SHP77 treated with DMSO at 0.1 percent for 48 hours (cell line): ENCODE data around the gene PARP11.

Experiments used
- DNase-seq: peaks from one replicate; lab custom pipeline; 2025; lab: John Stamatoyannopoulos, UW

The PARP11 gene

GRCh38 chr12:3821441-3821840 is 51.8 kb downstream of the PARP11 start:
- no peak for DNase-seq

GRCh38 chr12:3820122-3820521 is 53.1 kb downstream of the PARP11 start:
- no peak for DNase-seq

GRCh38 chr12:3816266-3816665 is 56.9 kb downstream of the PARP11 start:
- no peak for DNase-seq

- DNase-seq = no peak
Observed at GRCh38 chr12:3815094-3815766, 58.0 kb downstream of the PARP11 start.

- DNase-seq = no peak
Observed at GRCh38 chr12:3810540-3810939, 62.7 kb downstream of the PARP11 start.

- DNase-seq = no peak
Observed at GRCh38 chr12:3810016-3810370, 63.2 kb downstream of the PARP11 start.

GRCh38 chr12:3809357-3810015 is 63.7 kb downstream of the PARP11 start:
- no peak for DNase-seq

GRCh38 chr12:3805077-3805476 is 68.1 kb downstream of the PARP11 start:
- no peak for DNase-seq

GRCh38 chr12:3803865-3804472 is 69.2 kb downstream of the PARP11 start:
- peak; percentile 4 for DNase-seq

- no peak for DNase-seq
Observed at GRCh38 chr12:3802721-3803120, 70.5 kb downstream of the PARP11 start.

GRCh38 chr12:3797531-3798048 is 75.6 kb downstream of the PARP11 start:
- no peak for DNase-seq

GRCh38 chr12:3795492-3796133 is 77.6 kb downstream of the PARP11 start:
- peak; percentile 1 for DNase-seq

- no peak for DNase-seq
Observed at GRCh38 chr12:3795066-3795465, 78.1 kb downstream of the PARP11 start.

- DNase-seq = no peak
Observed at GRCh38 chr12:3792623-3793288, 80.4 kb downstream of the PARP11 start.

GRCh38 chr12:3791256-3791874 is 81.8 kb downstream of the PARP11 start:
- DNase-seq = no peak

- no peak for DNase-seq
Observed at GRCh38 chr12:3790642-3791041, 82.6 kb downstream of the PARP11 start.

GRCh38 chr12:3789838-3790237 is 83.4 kb downstream of the PARP11 start:
- no peak for DNase-seq

- peak; percentile 8 for DNase-seq
Observed at GRCh38 chr12:3777206-3777809, 95.9 kb downstream of the PARP11 start.

- DNase-seq = no peak
Observed at GRCh38 chr12:3775385-3776035, 97.7 kb downstream of the PARP11 start.

GRCh38 chr12:3772380-3772779 is 100.8 kb downstream of the PARP11 start:
- no peak for DNase-seq

GRCh38 chr12:3771853-3772252 is 101.3 kb downstream of the PARP11 start:
- DNase-seq = no peak
